DMS153 (cell line): ENCODE results near the gene TRPM5.

Experiments
- DNase-seq: peaks from one replicate; lab custom pipeline; 2025; lab: John Stamatoyannopoulos, UW

The TRPM5 gene

DNA sequence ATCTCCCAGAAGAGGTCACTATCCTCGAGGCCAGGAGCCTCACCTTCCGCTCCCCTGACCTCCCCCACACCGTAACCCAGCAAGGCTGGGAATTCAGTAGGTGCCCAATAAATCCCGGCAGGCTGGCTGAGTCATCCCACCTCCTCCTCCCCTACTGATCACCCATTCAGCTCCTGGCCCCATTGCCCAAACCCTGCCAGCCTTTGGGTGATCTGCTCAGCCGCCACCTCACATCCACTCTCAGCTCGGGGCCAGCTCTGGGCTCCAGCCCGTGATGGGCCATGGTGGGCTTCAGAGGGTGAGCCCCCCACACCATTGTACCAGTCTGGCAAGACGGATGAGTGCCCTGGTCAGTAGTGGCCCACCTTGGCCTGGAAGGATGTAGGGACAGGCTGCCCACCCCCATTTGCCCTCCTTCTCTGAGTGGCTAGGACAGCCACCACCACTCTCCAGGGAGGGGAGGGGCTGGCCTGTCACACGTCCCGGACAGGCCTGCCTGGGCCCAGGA lies 8.2 kb downstream of the TRPM5 start:
- no peak for DNase-seq

GRCh38 chr11:2435288-2436012 lies 8.9 kb downstream of the TRPM5 start:
- no peak for DNase-seq

GRCh38 chr11:2434506-2435255 lies 9.6 kb downstream of the TRPM5 start:
- no peak for DNase-seq

- DNase-seq: no peak
Observed at GRCh38 chr11:2434008-2434407, 10.3 kb downstream of the TRPM5 start.

GRCh38 chr11:2433106-2433925 lies 11.0 kb downstream of the TRPM5 start:
- DNase-seq: no peak

GRCh38 chr11:2432628-2433071 lies 11.7 kb downstream of the TRPM5 start:
- DNase-seq: no peak

DNA sequence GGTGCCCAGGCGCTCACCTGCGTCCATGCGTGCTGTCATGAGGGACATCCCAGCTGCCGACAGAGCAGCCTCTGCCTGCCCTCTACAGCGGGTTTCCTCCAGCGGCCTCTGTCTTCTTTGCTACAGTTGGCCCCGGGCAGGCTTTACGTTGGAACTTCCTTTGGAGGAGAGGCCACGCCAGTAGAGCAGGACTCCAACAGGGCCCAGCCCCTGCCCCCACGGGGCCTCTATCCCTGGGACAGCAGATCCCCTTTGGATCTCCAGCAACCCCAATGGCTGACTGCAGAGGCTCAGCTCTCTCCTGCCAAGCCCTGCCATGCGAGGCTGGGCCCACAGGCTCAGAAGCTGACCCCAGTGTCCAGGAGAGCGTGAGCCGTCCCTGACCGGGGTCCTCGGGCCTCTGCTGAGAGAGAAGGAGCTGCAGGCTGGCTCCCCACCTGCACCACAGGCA lies 12.1 kb downstream of the TRPM5 start:
- DNase-seq: no peak

- DNase-seq: no peak
Observed at GRCh38 chr11:2431395-2431794, 12.9 kb downstream of the TRPM5 start.

- peak; percentile 38 for DNase-seq
Observed at GRCh38 chr11:2428322-2428795, 16.0 kb downstream of the TRPM5 start.

DNA sequence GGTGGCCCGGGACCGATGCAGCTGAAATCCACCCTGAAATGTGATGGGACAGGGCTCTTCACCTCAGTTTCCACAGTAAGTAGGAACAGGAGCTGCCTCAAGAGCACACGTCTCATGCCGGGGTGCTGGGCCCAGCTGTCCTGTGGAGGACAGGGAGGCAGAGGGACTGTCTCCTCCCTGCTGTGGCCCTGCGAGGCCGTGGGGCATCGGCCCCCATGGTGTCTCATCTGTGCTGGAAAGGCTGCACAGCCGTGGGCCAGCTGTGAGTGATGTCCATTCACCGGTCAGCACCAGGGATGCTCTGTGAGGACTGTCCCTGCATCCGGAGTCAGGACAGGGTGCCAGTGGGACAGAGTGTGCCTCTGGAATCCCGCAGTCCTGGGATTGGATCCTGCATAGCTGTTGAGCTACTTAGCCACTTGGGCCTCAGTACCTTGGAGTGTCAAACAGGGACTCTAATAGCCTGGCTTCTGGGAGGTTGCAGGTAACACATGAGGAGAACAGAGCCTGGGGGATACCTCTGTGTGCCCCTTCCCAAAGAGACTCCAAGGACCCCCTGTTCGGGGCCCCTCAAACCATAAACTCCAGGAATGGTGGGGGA lies 16.5 kb downstream of the TRPM5 start:
- no peak for DNase-seq

DNA sequence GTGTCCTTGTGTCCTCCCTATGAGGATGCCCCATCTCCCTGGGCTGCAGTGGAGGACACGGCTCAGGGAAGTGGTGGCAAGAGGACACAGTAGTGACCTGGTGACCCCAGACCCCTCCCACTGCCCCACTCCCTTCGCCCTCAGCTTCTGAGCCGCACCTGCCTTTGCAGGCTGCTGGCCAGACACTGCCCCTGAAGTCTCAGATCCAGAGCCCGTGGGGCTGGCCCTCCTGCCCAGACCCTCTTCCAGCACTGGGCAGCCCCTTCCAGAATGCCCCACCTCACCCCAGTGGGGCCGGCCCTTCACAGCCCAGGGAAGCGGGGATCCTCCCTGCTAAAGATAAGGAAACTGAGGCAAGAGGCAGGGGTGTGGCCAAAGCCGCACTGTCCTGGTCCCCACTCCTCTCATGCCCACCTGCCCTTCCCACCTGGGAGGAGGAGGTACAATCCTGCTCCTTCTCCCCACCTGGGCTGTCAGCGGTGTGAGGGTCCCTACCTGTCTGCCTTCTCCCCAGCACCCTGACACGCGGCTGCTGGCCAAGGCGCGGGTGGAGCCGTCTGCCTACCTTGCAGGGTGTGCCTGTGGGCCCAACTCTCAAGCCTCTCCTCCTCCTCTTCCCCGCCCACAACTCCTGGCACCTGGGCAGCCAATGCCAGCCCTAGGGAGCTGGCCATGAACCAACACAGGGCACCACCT lies 17.3 kb downstream of the TRPM5 start:
- DNase-seq: no peak

- DNase-seq: no peak
Observed at GRCh38 chr11:2426221-2426620, 18.1 kb downstream of the TRPM5 start.

DNA sequence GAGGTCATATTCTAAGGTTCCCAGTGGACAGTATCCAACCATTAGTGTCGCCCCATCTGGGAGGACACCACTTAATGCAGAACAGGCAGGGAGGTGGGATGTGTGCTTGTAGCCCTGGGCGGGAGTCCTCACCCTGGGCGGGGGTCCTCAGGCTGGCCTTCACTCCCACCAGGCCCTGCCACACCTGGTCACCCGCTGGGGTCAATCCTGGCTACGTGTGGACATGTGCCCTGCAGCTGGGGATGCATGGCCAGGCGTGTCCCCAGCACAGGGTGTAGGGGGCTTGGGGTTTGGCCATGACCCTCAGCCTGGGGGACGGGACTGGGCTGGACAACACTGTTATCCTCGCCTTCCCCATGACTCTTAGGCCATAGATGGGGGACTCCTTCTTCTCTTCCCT lies 18.8 kb downstream of the TRPM5 start:
- DNase-seq: no peak

- DNase-seq: no peak
Observed at GRCh38 chr11:2424811-2425495, 19.4 kb downstream of the TRPM5 start.

DNA sequence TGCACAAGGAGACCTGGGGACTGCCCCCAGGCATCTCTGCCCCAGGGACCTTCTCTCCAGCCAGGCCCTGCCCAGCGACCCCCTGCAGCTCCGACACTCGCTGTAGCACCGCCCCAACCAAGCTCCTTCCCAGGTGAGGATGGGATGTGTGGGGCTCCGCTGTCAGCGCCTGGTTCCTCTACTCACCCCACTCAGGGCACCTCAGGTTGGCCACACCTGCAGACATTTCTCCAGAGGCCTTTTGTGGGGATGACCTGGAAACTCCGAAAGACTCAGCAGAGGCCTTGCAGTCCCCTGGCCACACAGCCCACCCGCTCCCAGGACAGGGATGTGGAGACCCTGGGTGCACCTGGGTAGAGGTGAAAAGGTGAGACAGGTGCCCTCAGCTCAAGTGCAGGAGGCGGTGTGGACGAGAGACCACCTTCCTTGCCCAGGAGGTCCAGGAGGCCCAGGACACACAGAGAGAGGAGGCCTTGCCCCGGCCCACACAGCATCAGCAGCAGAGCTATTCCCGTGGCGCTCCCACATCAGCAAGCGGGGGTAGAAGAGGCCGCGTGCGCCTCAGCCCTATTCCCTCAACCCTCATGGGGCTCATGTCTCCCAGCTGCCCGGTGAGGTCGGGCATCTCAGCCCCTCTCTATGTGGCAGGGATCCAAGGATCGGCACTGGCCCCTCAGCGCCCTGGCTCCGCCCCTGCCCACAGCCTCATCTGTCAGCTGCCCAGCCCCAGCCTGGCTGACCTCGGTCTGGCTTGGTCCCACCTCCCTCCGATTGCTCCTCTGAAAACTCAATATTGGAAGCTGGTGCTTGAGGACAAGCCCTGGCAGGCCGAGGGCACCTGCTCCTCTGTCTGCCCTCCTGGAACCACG lies 20.9 kb downstream of the TRPM5 start:
- DNase-seq: no peak

GRCh38 chr11:2422461-2423156 lies 21.7 kb downstream of the TRPM5 start:
- no peak for DNase-seq

- no peak for DNase-seq
Observed at GRCh38 chr11:2421996-2422395, 22.3 kb downstream of the TRPM5 start.

DNA sequence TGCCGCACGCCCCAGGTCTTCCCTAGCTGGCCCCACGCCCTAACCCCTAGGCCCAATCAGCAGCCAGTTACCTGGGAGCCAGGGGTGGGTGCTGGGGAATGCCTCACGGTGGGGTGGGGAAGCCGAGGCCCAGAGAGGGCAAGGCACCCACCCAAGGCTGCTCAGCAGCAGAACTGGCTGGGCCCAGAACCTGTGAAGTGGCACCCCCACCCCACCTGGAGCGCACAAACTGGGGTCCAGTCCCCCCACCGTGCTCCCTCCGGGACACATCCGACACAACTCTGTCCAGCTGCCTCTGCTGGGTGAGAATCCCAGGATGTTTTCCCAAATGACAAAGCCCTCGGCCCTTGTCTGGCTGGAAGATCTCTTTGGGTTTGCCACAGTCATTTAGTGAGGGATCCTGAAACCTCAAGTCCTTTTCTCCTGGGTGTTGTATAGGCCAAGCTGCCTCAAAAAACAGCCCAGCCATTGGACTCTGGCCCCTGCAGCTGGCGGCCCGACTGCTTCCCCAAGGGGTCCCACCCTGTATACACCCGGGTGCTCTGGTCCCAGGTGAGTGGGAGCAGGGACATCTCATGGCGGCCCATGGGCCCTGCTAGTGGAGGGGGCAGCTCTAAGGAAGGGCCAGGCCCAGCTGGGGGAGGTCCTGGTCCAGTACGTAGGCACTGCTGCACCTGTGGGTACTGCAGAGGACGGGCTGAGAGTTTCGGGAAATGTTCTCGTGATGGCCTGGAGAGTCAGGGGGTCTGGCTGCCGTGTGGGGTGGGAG lies 22.9 kb downstream of the TRPM5 start:
- no peak for DNase-seq
